K562 (cell line): Measurements from ENCODE around the gene GALT. TPM values are rescaled to one million over a fixed set of nuclear protein-coding genes. Genes with fewer than 3 reads are reported as not detected.
A peak's percentile ranks its signal among the peaks of the same experiment; 100 is the strongest.

Source experiments
- C11orf30 ChIP-seq: fragments of 450-650 bp; IDR thresholded peaks from 2 replicates; pipeline ENCODE4 v1.6.1; 2016; ENCODE audit warnings: low read depth, mild to moderate bottlenecking
- E2F1 ChIP-seq: sonication (generic); formaldehyde crosslinking; IDR thresholded peaks from 2 replicates; pipeline ENCODE4 v1.8.1; 2023; ENCODE audit warnings: mild to moderate bottlenecking, missing genetic modification reagents, moderate library complexity
- FOXA3 ChIP-seq, 2 experiments: fragments of 450-650 bp in 1 of 2; sonication (generic) in 1 of 2; formaldehyde crosslinking; IDR thresholded peaks in 1 of 2; conservative IDR thresholded peaks in 1 of 2; 2 replicates each; pipeline versions ENCODE4 v1.4.0 to v1.8.0; 2020 to 2022; ENCODE audit warnings: mild to moderate bottlenecking in 2 of 2, missing genetic modification reagents in 1 of 2
- JUN ChIP-seq, 2 experiments: sonication (generic) in 1 of 2; formaldehyde crosslinking in 1 of 2; IDR thresholded peaks; 2 replicates each; pipeline versions ENCODE4 v1.6.1 to v1.8.0; 2012 to 2022; ENCODE audit warnings: borderline replicate concordance in 2 of 2, mild to moderate bottlenecking in 2 of 2, improper control_type of control experiment in 1 of 2, low read depth in 1 of 2, low read length in 1 of 2, missing genetic modification reagents in 1 of 2
- NFE2L1 ChIP-seq: fragments of 450-650 bp; IDR thresholded peaks from 2 replicates; pipeline ENCODE4 v1.6.1; 2016; ENCODE audit warnings: missing genetic modification characterization, low read depth, mild to moderate bottlenecking, missing compliant biosample characterization, moderate library complexity, borderline replicate concordance
- PCBP2 ChIP-seq: fragments of 200-400 bp; formaldehyde crosslinking; IDR thresholded peaks from 2 replicates; pipeline ENCODE4 v1.6.1; 2018; ENCODE audit warnings: low read length, low read depth, mild to moderate bottlenecking, moderate library complexity; ENCODE audit not compliant: poor library complexity, severe bottlenecking
- PHB ChIP-seq: fragments of 250-450 bp; sonication (Bioruptor Pico); IDR thresholded peaks from 2 replicates; pipeline ENCODE4 v1.5.0; 2021
- POLR2AphosphoS2 ChIP-seq: IDR thresholded peaks from 2 replicates; pipeline ENCODE4 v1.6.1; 2012; ENCODE audit warnings: low read length, improper control_type of control experiment
- SMARCA4 ChIP-seq: fragments of 450-650 bp; IDR thresholded peaks from 2 replicates; pipeline ENCODE4 v1.6.1; 2016
- SNIP1 ChIP-seq: fragments of 450-650 bp; IDR thresholded peaks from 2 replicates; pipeline ENCODE4 v1.7.1; 2017; ENCODE audit warnings: low read depth, mild to moderate bottlenecking
- TAF9B ChIP-seq: fragments of 450-650 bp; IDR thresholded peaks from 2 replicates; pipeline ENCODE4 v1.6.1; 2018; ENCODE audit warnings: mild to moderate bottlenecking; ENCODE audit not compliant: partially characterized antibody
- ZBTB12 ChIP-seq: fragments of 250-450 bp; sonication (Bioruptor Pico); IDR thresholded peaks from 2 replicates; pipeline ENCODE4 v1.4.0; 2020
- ZNF445 ChIP-seq: fragments of 250-450 bp; sonication (Bioruptor Pico); IDR thresholded peaks from 2 replicates; pipeline ENCODE4 v1.4.0; 2020; ENCODE audit warnings: low read depth, mild to moderate bottlenecking, moderate library complexity
- ZNF551 ChIP-seq: fragments of 250-450 bp; sonication (Bioruptor Pico); IDR thresholded peaks from 2 replicates; pipeline ENCODE4 v1.5.0; 2021; ENCODE audit warnings: mild to moderate bottlenecking, moderate library complexity
- ZNF57 ChIP-seq: fragments of 450-650 bp; formaldehyde crosslinking; IDR thresholded peaks from 2 replicates; pipeline ENCODE4 v1.4.0; 2020; ENCODE audit warnings: mild to moderate bottlenecking, moderate library complexity
- ZNF766 ChIP-seq: fragments of 200-800 bp; sonication (Bioruptor generic); conservative IDR thresholded peaks from 2 replicates; pipeline ENCODE4 v1.6.1; 2016; ENCODE audit warnings: missing genetic modification characterization, missing compliant biosample characterization
- polyA plus RNA-seq, 8 experiments: library from polyadenylated mRNA; depleted of rRNA in 4 of 8; stranded (reverse) in 5 of 8; unstranded in 3 of 8; fragments of >200 nt; fragmentation: Nextera tagmentation in 2 of 8; fragmentation: Illumina TruSeq in 1 of 8; extraction: Ambion mirVana in 2 of 8; extraction: Trizol in 1 of 8; gene quantifications; 2 replicates each; pipeline versions ENCODE4 v1.2.1 to v1.2.3, GENCODE V29; 2011 to 2014; ENCODE audit warnings: inconsistent platforms in 1 of 8, missing spikeins in 1 of 8
- total RNA-seq, 7 experiments: library from RNA; depleted of rRNA in 6 of 7; stranded (reverse); fragments of >200 nt in 6 of 7; fragmentation: Illumina TruSeq in 2 of 7; extraction: Trizol in 2 of 7; gene quantifications; 2 replicates each; pipeline versions ENCODE4 v1.2.1 to v1.2.3, GENCODE V29; 2011 to 2021; ENCODE audit warnings: low replicate concordance in 1 of 7
- TF ChIP-seq, protein P1 (sequence below): fragments of 450-650 bp; IDR thresholded peaks from 2 replicates; pipeline ENCODE4 v1.6.1; 2017; ENCODE audit warnings: antibody characterized with exemption, mild to moderate bottlenecking
- TF ChIP-seq, protein P2 (sequence below): fragments of 150-350 bp; conservative IDR thresholded peaks from 2 replicates; pipeline ENCODE4 v1.6.1; 2014; ENCODE audit warnings: low read length

The GALT gene
- total and polyA plus RNA-seq, 9 of the 15 experiments (the other 6 are each of a cell fraction or from before 2014, with no cell fraction given): 7.3 to 29.2 (median 15.6) TPM

- TF ChIP-seq TAF9B (peak; percentile 89), ZNF551 (CRISPR knock-in tag) (no peak), E2F1 (CRISPR knock-in tag) (no peak), C11orf30 (no peak), SMARCA4 (peak; percentile 52; the same call in 1 of the 2 replicates), JUN (IDR thresholded peaks at IDR 0.05; ENCODE audit: borderline replicate concordance, low read depth, low read length) (no peak), JUN (CRISPR knock-in tag; IDR thresholded peaks at IDR 0.05; ENCODE audit: borderline replicate concordance) (no peak), ZBTB12 (CRISPR knock-in tag) (peak; percentile 74), ZNF445 (CRISPR knock-in tag) (no peak), POLR2AphosphoS2 (no peak), NFE2L1 (tag) (no peak), ZNF766 (CRISPR knock-in tag) (no peak), PCBP2 (no peak), FOXA3 (CRISPR knock-in tag; conservative IDR thresholded peaks at IDR 0.05 in 1 of 2, IDR thresholded peaks at IDR 0.05 in 1 of 2) (no peak), ZNF57 (no peak), SNIP1 (no peak), PHB (CRISPR knock-in tag) (no peak)
- TF ChIP-seq, protein P1, sequence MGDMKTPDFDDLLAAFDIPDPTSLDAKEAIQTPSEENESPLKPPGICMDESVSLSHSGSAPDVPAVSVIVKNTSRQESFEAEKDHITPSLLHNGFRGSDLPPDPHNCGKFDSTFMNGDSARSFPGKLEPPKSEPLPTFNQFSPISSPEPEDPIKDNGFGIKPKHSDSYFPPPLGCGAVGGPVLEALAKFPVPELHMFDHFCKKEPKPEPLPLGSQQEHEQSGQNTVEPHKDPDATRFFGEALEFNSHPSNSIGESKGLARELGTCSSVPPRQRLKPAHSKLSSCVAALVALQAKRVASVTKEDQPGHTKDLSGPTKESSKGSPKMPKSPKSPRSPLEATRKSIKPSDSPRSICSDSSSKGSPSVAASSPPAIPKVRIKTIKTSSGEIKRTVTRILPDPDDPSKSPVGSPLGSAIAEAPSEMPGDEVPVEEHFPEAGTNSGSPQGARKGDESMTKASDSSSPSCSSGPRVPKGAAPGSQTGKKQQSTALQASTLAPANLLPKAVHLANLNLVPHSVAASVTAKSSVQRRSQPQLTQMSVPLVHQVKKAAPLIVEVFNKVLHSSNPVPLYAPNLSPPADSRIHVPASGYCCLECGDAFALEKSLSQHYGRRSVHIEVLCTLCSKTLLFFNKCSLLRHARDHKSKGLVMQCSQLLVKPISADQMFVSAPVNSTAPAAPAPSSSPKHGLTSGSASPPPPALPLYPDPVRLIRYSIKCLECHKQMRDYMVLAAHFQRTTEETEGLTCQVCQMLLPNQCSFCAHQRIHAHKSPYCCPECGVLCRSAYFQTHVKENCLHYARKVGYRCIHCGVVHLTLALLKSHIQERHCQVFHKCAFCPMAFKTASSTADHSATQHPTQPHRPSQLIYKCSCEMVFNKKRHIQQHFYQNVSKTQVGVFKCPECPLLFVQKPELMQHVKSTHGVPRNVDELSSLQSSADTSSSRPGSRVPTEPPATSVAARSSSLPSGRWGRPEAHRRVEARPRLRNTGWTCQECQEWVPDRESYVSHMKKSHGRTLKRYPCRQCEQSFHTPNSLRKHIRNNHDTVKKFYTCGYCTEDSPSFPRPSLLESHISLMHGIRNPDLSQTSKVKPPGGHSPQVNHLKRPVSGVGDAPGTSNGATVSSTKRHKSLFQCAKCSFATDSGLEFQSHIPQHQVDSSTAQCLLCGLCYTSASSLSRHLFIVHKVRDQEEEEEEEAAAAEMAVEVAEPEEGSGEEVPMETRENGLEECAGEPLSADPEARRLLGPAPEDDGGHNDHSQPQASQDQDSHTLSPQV: no peak
- TF ChIP-seq, protein P2, sequence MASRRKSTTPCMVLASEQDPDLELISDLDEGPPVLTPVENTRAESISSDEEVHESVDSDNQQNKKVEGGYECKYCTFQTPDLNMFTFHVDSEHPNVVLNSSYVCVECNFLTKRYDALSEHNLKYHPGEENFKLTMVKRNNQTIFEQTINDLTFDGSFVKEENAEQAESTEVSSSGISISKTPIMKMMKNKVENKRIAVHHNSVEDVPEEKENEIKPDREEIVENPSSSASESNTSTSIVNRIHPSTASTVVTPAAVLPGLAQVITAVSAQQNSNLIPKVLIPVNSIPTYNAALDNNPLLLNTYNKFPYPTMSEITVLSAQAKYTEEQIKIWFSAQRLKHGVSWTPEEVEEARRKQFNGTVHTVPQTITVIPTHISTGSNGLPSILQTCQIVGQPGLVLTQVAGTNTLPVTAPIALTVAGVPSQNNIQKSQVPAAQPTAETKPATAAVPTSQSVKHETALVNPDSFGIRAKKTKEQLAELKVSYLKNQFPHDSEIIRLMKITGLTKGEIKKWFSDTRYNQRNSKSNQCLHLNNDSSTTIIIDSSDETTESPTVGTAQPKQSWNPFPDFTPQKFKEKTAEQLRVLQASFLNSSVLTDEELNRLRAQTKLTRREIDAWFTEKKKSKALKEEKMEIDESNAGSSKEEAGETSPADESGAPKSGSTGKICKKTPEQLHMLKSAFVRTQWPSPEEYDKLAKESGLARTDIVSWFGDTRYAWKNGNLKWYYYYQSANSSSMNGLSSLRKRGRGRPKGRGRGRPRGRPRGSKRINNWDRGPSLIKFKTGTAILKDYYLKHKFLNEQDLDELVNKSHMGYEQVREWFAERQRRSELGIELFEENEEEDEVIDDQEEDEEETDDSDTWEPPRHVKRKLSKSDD: no peak
Measured at GRCh38 chr9:34665381-34666250, 19.1 kb downstream of the GALT start (continued).
